GM12892 (cell line): Measurements from ENCODE around the gene OR6V1.

Experiments used
- POLR2A ChIP-seq: IDR thresholded peaks from 2 replicates; pipeline ENCODE4 v1.6.1; 2011; ENCODE audit warnings: low read depth, low read length, control low read depth
- POLR2AphosphoS5 ChIP-seq: IDR thresholded peaks from 2 replicates; pipeline ENCODE4 v1.6.1; 2011; ENCODE audit warnings: low read depth, low read length, control low read depth
- TAF1 ChIP-seq: IDR thresholded peaks from 2 replicates; pipeline ENCODE4 v1.6.1; 2011; ENCODE audit warnings: low read depth, mild to moderate bottlenecking, control low read depth, low read length, borderline replicate concordance

DNA sequence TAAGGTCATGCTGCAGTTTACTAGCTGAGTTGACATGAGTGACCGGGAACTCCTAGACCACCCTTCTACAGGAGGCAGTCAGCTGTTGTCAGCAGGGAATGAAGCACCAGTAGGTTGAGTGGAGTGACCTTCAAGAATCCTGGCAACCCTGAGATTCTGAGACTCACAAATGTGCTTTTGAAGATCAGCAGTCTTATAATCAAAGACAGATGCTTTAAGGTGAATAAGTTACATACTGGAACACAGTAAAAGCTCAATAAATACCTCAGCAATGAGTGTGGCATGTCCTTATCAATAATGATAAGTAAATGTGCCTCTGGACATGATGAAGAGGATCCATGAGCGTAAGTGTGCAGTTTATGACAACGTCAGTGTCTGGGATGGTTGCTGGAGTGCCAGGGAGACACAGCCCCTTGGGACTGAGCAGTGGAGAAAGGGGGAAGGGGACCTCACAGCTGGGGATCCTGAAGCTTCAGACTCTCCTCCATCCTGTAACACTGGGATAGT is 11.9 kb upstream of the OR6V1 start:
- no peak for TF ChIP-seq POLR2A
- TF ChIP-seq POLR2AphosphoS5, result no peak
- no peak for TF ChIP-seq TAF1
